SK-N-SH treated with all-trans-retinoic acid at 6 μM for 48 hours (cell line): ENCODE results near the gene STARD5.

ENCODE experiments used
- ARNTL ChIP-seq: fragments of 450-650 bp; formaldehyde crosslinking; IDR thresholded peaks from 2 replicates; pipeline ENCODE4 v1.5.0; 2020; ENCODE audit warnings: low read depth, mild to moderate bottlenecking, moderate library complexity, borderline replicate concordance
- ESRRG ChIP-seq: fragments of 250-450 bp; sonication (Bioruptor Pico); IDR thresholded peaks from 2 replicates; pipeline ENCODE4 v1.6.1; 2021; ENCODE audit warnings: mild to moderate bottlenecking
- PATZ1 ChIP-seq: fragments of 250-450 bp; sonication (Bioruptor Pico); IDR thresholded peaks from 2 replicates; pipeline ENCODE4 v1.8.0; 2020; ENCODE audit warnings: mild to moderate bottlenecking, moderate library complexity, borderline replicate concordance
- ZC3H10 ChIP-seq: fragments of 250-450 bp; sonication (Bioruptor Pico); IDR thresholded peaks from 2 replicates; pipeline ENCODE4 v1.5.1; 2021; ENCODE audit warnings: mild to moderate bottlenecking, moderate library complexity

- no peak for TF ChIP-seq PATZ1 (CRISPR knock-in tag)
- TF ChIP-seq ZC3H10 (CRISPR knock-in tag): no peak
- no peak for TF ChIP-seq ARNTL
- no peak for TF ChIP-seq ESRRG (CRISPR knock-in tag)
These were observed 30.0 kb downstream of the STARD5 start for GRCh38 chr15:81293728-81294515.
